SK-N-SH (cell line): ENCODE results near the gene LARP1B. TPM values are rescaled to one million over a fixed set of nuclear protein-coding genes. Genes with fewer than 3 reads are reported as not detected.
A peak's percentile ranks its signal among the peaks of the same experiment; 100 is the strongest.

Experiments
- CTCF ChIA-PET: fragments of 300-600, 350-600 bp; formaldehyde crosslinking; extraction: SDS; loops from one replicate; lab custom pipeline; 2021; lab: Yijun Ruan, JAX
- POLR2A ChIA-PET: fragments of 350-600 bp; sonication (Branson Sonifier 250); formaldehyde crosslinking; extraction: SDS; loops from one replicate; lab custom pipeline; 2020; ENCODE audit warnings: antibody characterized with exemption, inconsistent platforms; lab: Yijun Ruan, JAX
- DNase-seq: peaks from one replicate; pipeline ENCODE4 v3.0.0; 2012
- H2AFZ ChIP-seq: fragments of 200-600 bp; sonication (generic); 2 replicates; pipeline ENCODE4 v1.8.1; 2016; ENCODE audit warnings: antibody characterized with exemption, mild to moderate bottlenecking, low read depth
- H3F3A ChIP-seq: fragments of 200-600 bp; sonication (generic); replicated peaks from 2 replicates; pipeline ENCODE3; 2016; ENCODE audit warnings: antibody characterized with exemption, mild to moderate bottlenecking; ENCODE audit not compliant: insufficient read depth
- H3K27ac ChIP-seq, 2 experiments: fragments of 200-500 bp in 1 of 2; fragments of 200-600 bp in 1 of 2; sonication (Bioruptor generic) in 1 of 2; sonication (generic), shearing (Covaris generic) in 1 of 2; 2 replicates each; pipeline versions ENCODE4 v1.5.1 to v1.6.1; 2014 to 2016; ENCODE audit warnings: low read depth in 2 of 2, inconsistent platforms in 1 of 2, low read length in 1 of 2, mild to moderate bottlenecking in 1 of 2, mixed read lengths in 1 of 2
- H3K27me3 ChIP-seq: fragments of 200-600 bp; sonication (generic), shearing (Covaris generic); 2 replicates; pipeline ENCODE4 v1.6.1; 2016; ENCODE audit warnings: mixed run types; ENCODE audit not compliant: insufficient read depth
- H3K36me3 ChIP-seq, 2 experiments: fragments of 200-500 bp in 1 of 2; fragments of 200-600 bp in 1 of 2; sonication (Bioruptor generic) in 1 of 2; sonication (generic) in 1 of 2; replicated peaks in 1 of 2; 2 replicates each; pipeline versions ENCODE3 to v1.5.1; 2014 to 2016; ENCODE audit warnings: low read length in 1 of 2, mild to moderate bottlenecking in 1 of 2; ENCODE audit not compliant: insufficient read depth in 2 of 2, control insufficient read depth in 1 of 2
- H3K4me1 ChIP-seq, 2 experiments: fragments of 200-500 bp in 1 of 2; fragments of 200-600 bp in 1 of 2; sonication (Bioruptor generic) in 1 of 2; sonication (generic), shearing (Covaris generic) in 1 of 2; 2 replicates each; pipeline versions ENCODE4 v1.5.1 to v1.6.1; 2014 to 2016; ENCODE audit warnings: low read depth in 1 of 2, low read length in 1 of 2, mixed run types in 1 of 2; ENCODE audit not compliant: insufficient read depth in 2 of 2, control insufficient read depth in 1 of 2
- H3K4me2 ChIP-seq: fragments of 200-600 bp; sonication (generic), shearing (Covaris generic); 2 replicates; pipeline ENCODE4 v1.6.1; 2017; ENCODE audit warnings: mixed run types
- H3K4me3 ChIP-seq, 2 experiments: fragments of 200-500 bp in 1 of 2; fragments of 200-600 bp in 1 of 2; sonication (Bioruptor generic) in 1 of 2; sonication (generic), shearing (Covaris generic) in 1 of 2; 2 replicates each; pipeline versions ENCODE4 v1.5.1 to v1.8.1; 2014 to 2016; ENCODE audit warnings: low read depth in 2 of 2, inconsistent platforms in 1 of 2, low read length in 1 of 2, mild to moderate bottlenecking in 1 of 2, mixed read lengths in 1 of 2, moderate library complexity in 1 of 2
- H3K79me2 ChIP-seq: fragments of 200-600 bp; sonication (generic); 2 replicates; pipeline ENCODE4 v1.8.1; 2017; ENCODE audit warnings: mild to moderate bottlenecking; ENCODE audit not compliant: insufficient read depth
- H3K9ac ChIP-seq: fragments of 200-600 bp; sonication (generic); 2 replicates; pipeline ENCODE4 v1.6.1; 2017; ENCODE audit warnings: mixed run types
- H3K9me2 ChIP-seq: fragments of 200-600 bp; sonication (generic); 2 replicates; pipeline ENCODE4 v1.6.1; 2017; ENCODE audit warnings: mixed run types
- H3K9me3 ChIP-seq: fragments of 200-600 bp; sonication (generic); 2 replicates; pipeline ENCODE4 v1.6.1; 2017; ENCODE audit warnings: mixed run types, mild to moderate bottlenecking, moderate library complexity
- H4K20me1 ChIP-seq: fragments of 200-600 bp; sonication (generic); 2 replicates; pipeline ENCODE4 v1.6.1; 2017; ENCODE audit warnings: mild to moderate bottlenecking, mixed run types; ENCODE audit not compliant: insufficient read depth
- FOXM1 ChIP-seq: IDR thresholded peaks from 2 replicates; pipeline ENCODE4 v1.4.0; 2012; ENCODE audit warnings: low read depth, mild to moderate bottlenecking
- MEF2A ChIP-seq: IDR thresholded peaks from 2 replicates; pipeline ENCODE4 v1.4.0; 2012; ENCODE audit warnings: low read depth, borderline replicate concordance
- NFIC ChIP-seq: IDR thresholded peaks from 2 replicates; pipeline ENCODE4 v1.4.0; 2012; ENCODE audit warnings: borderline replicate concordance
- POLR2AphosphoS5 ChIP-seq: IDR thresholded peaks from 2 replicates; pipeline ENCODE4 v1.6.1; 2012; ENCODE audit warnings: low read depth, low read length
- RFX5 ChIP-seq: IDR thresholded peaks from 2 replicates; pipeline ENCODE4 v1.6.1; 2012; ENCODE audit warnings: mild to moderate bottlenecking, improper control_type of control experiment, low read length
- SIN3A ChIP-seq: IDR thresholded peaks from 2 replicates; pipeline ENCODE4 v1.6.1; 2012; ENCODE audit warnings: low read depth, mild to moderate bottlenecking, low read length, moderate library complexity, borderline replicate concordance
- SMC3 ChIP-seq: IDR thresholded peaks from 2 replicates; pipeline ENCODE4 v1.6.1; 2012; ENCODE audit warnings: low read depth, low read length, improper control_type of control experiment
- TAF1 ChIP-seq: IDR thresholded peaks from 2 replicates; pipeline ENCODE4 v1.6.1; 2012; ENCODE audit warnings: low read depth, mild to moderate bottlenecking, low read length, moderate library complexity, borderline replicate concordance
- TEAD4 ChIP-seq: IDR thresholded peaks from 2 replicates; pipeline ENCODE4 v1.4.0; 2012; ENCODE audit warnings: mild to moderate bottlenecking, borderline replicate concordance; ENCODE audit not compliant: insufficient read depth
- USF1 ChIP-seq: IDR thresholded peaks from 2 replicates; pipeline ENCODE4 v1.4.0; 2012; ENCODE audit warnings: low read depth, borderline replicate concordance
- USF2 ChIP-seq: fragments of 150-350 bp; IDR thresholded peaks from 2 replicates; pipeline ENCODE4 v1.6.1; 2017; ENCODE audit warnings: antibody characterized with exemption, low read length, low read depth, borderline replicate concordance
- ZBTB33 ChIP-seq: IDR thresholded peaks from 2 replicates; pipeline ENCODE4 v1.4.0; 2012; ENCODE audit warnings: low read depth, borderline replicate concordance
- WGBS: methylation state at CpG from one replicate; pipeline ENCODE4 v1.1.6; 2017; ENCODE audit warnings: low lambda C conversion rate; 5-methylcytosine and 5-hydroxymethylcytosine counted together
- polyA plus RNA-seq, 3 experiments: library from polyadenylated mRNA; depleted of rRNA; stranded (reverse); fragments of >200 nt; gene quantifications; 2 replicates each; pipeline ENCODE4 v1.2.3, GENCODE V29; 2012

LARP1B gene
- polyA plus RNA-seq, 1 of the 3 experiments (the other 2 are of a cell fraction), result 4.8 TPM

DNA sequence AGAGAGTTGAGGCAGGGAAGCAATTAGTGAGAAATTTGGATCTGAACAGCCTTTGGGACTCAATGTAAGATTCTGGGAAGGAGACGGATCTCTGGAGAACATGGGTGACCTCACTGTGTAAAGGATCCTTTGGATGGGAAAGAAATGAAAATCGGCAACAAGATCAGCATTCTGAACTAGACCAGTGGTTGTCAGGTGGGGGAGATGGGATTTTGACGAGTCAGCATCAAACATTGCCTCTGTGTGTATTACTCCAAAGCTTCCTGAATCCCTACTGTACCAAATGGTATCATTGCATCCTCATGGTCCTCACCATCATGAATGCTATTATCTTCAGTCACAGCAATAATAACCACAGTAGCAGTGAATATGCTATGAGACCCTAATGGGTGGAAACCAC lies 173.7 kb downstream of the LARP1B start:
- Histone ChIP-seq H3K4me1 (no peaks in the 10 kb centered on the region), H4K20me1 (no peaks in the 10 kb centered on the region), H3K9me2 (0 out of 2 replicates have a peak, but pooled peaks cover 3% of the 10 kb centered on the region), H3K27ac (no peak overlapping the region), H3K4me2 (no peak overlapping the region), H3K9ac (no peak overlapping the region), H3K79me2 (no peaks in the 10 kb centered on the region), H3K27me3 (no peaks in the 10 kb centered on the region), H3K9me3 (no peaks in the 10 kb centered on the region; the same call in 1 of the 2 replicates), H3K4me3 (no peak overlapping the region), H2AFZ (no peak overlapping the region), H3F3A (no peaks in the 10 kb centered on the region)
- DNase-seq, result no peak
- ChIA-PET CTCF (no interaction called here), POLR2A (no interaction called here)
- 79% methylated on average over 3 of the region's 3 CpGs for WGBS
- no peak for TF ChIP-seq ZBTB33
- TF ChIP-seq, all 33 proteins: peak for 0
- no peaks in the 10 kb centered on the region for H3K36me3 ChIP-seq

DNA sequence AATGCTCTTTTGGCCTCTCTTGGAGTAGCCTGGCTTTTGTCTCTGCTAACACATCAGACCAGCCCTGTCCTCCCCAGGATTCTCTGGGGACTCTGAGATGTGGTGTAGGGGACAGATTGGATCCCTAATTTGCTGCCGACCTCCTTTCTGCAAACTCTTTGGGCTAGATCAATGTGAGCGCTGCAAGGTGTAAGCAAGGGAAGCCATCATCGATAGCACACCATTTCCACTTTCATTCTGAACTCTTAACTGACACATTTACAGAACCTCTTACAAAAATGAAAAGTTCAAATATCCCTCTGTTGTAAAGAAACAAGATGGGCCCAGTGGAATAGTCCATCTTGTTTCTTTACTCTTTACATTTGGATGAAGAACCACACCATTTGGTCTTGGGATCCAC lies 179.9 kb downstream of the LARP1B start:
- POLR2A ChIA-PET, result no interaction called here
- H3K9me2 ChIP-seq, result no peaks in the 10 kb centered on the region
- peak overlapping the region; percentile 69 to 78; a peak in 3 of 4 replicates for H3K27ac ChIP-seq
- H4K20me1 ChIP-seq, result no peaks in the 10 kb centered on the region
- peaks cover 4% of the 10 kb centered on the region for H3F3A ChIP-seq
- H3K36me3 ChIP-seq, result no peaks in the 10 kb centered on the region
- 0 out of 2 replicates have a peak overlapping the region, but pooled peaks have one; percentile 46 for H3K4me2 ChIP-seq
- H3K9me3 ChIP-seq, result no peaks in the 10 kb centered on the region
- no peak for DNase-seq
- no peaks in the 10 kb centered on the region for H3K27me3 ChIP-seq
- CTCF ChIA-PET, result no interaction called here
- H3K4me1 ChIP-seq, result peaks cover 5 to 10% of the 10 kb centered on the region in 2 experiments; a peak in 2 of 4 replicates
- 97% methylated on average over 3 of the region's 3 CpGs for WGBS
- H3K4me3 ChIP-seq, result 0 out of 4 replicates have a peak overlapping the region, but pooled peaks of 1 of the 2 experiments have one; percentile 9
- peak overlapping the region; percentile 36; the same call in 1 of the 2 replicates for H2AFZ ChIP-seq
- no peak for TF ChIP-seq USF1
- peak overlapping the region; percentile 52 for H3K9ac ChIP-seq
- H3K79me2 ChIP-seq, result no peaks in the 10 kb centered on the region

DNA sequence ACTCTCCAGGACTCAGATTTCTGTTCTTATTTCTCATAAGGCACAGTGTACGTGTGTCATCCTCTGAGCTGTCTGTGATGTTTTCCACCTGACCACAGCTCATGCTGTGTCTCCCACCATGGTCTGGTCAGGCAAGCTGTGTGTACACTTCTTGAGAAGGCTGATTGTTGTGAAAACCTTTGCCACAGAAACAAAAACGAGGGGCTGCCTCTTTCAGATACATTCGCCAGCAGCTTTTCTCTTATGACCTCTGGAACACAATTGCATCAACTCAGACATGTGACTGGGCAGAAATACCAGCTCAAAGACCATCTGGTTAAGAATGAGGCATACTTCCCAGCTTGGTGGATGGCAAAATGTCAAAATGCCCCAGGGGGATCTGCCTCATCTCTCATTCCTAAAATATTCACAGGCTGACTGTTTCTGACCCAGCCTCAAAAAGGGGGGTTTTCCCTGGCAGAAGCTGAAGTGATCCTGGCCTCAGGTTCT lies 180.4 kb downstream of the LARP1B start:
- DNase-seq, result peak; percentile 12
- 0 out of 2 replicates have a peak overlapping the region, but pooled peaks have one; percentile 46 for H3K4me2 ChIP-seq
- H3K9me3 ChIP-seq, result no peaks in the 10 kb centered on the region
- H3K27me3 ChIP-seq, result no peaks in the 10 kb centered on the region
- H3K27ac ChIP-seq, result peak overlapping the region; percentile 69 to 78
- H4K20me1 ChIP-seq, result no peaks in the 10 kb centered on the region
- H3K36me3 ChIP-seq, result no peaks in the 10 kb centered on the region
- H3K9ac ChIP-seq, result peak overlapping the region; percentile 52
- 0 out of 4 replicates have a peak overlapping the region, but pooled peaks of 1 of the 2 experiments have one; percentile 9 for H3K4me3 ChIP-seq
- no peaks in the 10 kb centered on the region for H3K79me2 ChIP-seq
- peak overlapping the region; percentile 36; the same call in 1 of the 2 replicates for H2AFZ ChIP-seq
- 17% methylated on average over 3 of the region's 3 CpGs for WGBS
- H3F3A ChIP-seq, result peaks cover 4% of the 10 kb centered on the region
- CTCF ChIA-PET, result no interaction called here
- H3K4me1 ChIP-seq, result peaks cover 5 to 10% of the 10 kb centered on the region in 2 experiments; a peak in 2 of 4 replicates
- POLR2A ChIA-PET, result no interaction called here
- no peaks in the 10 kb centered on the region for H3K9me2 ChIP-seq
- TF ChIP-seq USF1 (peak; percentile 71), USF2 (no peak), POLR2AphosphoS5 (peak; percentile 34; the same call in 1 of the 2 replicates), SIN3A (0 out of 2 replicates have a peak, but pooled peaks have one; percentile 18), FOXM1 (no peak), SMC3 (no peak), MEF2A (0 out of 2 replicates have a peak, but pooled peaks have one; percentile 17), ZBTB33 (0 out of 2 replicates have a peak, but pooled peaks have one; percentile 15), RFX5 (no peak), NFIC (peak; percentile 85), TAF1 (no peak), TEAD4 (peak; percentile 86)
